Measurements from ENCODE around the gene TPRKB.

GRCh38 chr2:73736378-73736777 lies 767 bp downstream of the TPRKB start:
- TF ChIP-seq CTCF (IDR thresholded peaks at IDR 0.05; ENCODE audit: low read depth, low read length): no peak
- no peak for TF ChIP-seq EZH2phosphoT487 (IDR thresholded peaks at IDR 0.05; ENCODE audit: low read depth)
